ENCODE results near the gene UBA3. TPM values are rescaled to one million over a fixed set of nuclear protein-coding genes. Genes with fewer than 3 reads are reported as not detected.

Gene UBA3
- total and polyA plus RNA-seq, 10 of the 15 experiments (the other 5 are each of a cell fraction or from before 2014, with no cell fraction given): 72.9 to 131 (median 102) TPM

GRCh38 chr3:69065318-69065964, 14.7 kb downstream of the UBA3 start:
- DNase-seq (ENCODE audit: low read depth, low spot score) (no peak), ATAC-seq (no peak), FAIRE-seq (no peak)
- WGBS (ENCODE audit: insufficient coverage, insufficient replicate concordance, low lambda C conversion rate, missing lambda C conversion rate): 65% methylated on average over 6 of the region's 6 CpGs
- Histone ChIP-seq H3K9me3 (replicated peaks; ENCODE audit: control insufficient read depth, insufficient read depth, low read length) (no peaks in the 10 kb centered on the region; the same call in 2 of the 3 replicates), H3K4me3 (no peak overlapping the region), H4K20me1 (ENCODE audit: control insufficient read depth, insufficient read depth) (no peaks in the 10 kb centered on the region), H3K27me3 (replicated peaks in 1 of 2; ENCODE audit: control insufficient read depth in 2 of 2, insufficient read depth in 2 of 2, low read length in 1 of 2) (no peaks in the 10 kb centered on the region), H2AFZ (ENCODE audit: control insufficient read depth, low read depth, low read length) (no peak overlapping the region), H3K79me2 (ENCODE audit: control insufficient read depth, insufficient read depth, low read length) (no peaks in the 10 kb centered on the region), H3K4me1 (ENCODE audit: control insufficient read depth, insufficient read depth, low read length) (no peaks in the 10 kb centered on the region), H3K9ac (ENCODE audit: control insufficient read depth, insufficient read depth, low read length) (no peak overlapping the region), H3K4me2 (ENCODE audit: control insufficient read depth, insufficient read depth) (no peak overlapping the region), H3K36me3 (ENCODE audit: control insufficient read depth in 2 of 2, insufficient read depth in 2 of 2, low read length in 1 of 2) (peaks cover 1 to 21% of the 10 kb centered on the region in 2 experiments; a peak in 3 of 4 replicates), H3K27ac (ENCODE audit: control insufficient read depth, insufficient read depth) (no peak overlapping the region)
- SMC1A ChIA-PET (ENCODE audit: uncharacterized antibody, unreplicated experiment): interaction anchor here (0.6 to 5.6 kb wide), 5 partner anchors 14 to 218 kb away, joined by 3 to 32 read pairs (median 6); partner anchors contain the start of gene TMF1
- in situ Hi-C loops (cut with MboI) (no loop called here), intact Hi-C loops (cut with micrococcal nuclease; ENCODE audit: unreplicated experiment) (no loop called here)
- no TSS peak for BruUV-seq (replicated peaks)
- CTCF ChIA-PET: interaction anchor here (0.8 to 1.8 kb wide), 5 partner anchors 21 to 241 kb away, joined by 3 to 4 read pairs (median 3); no protein-coding TSS in a partner anchor
- RAD21 ChIA-PET (ENCODE audit: unreplicated experiment): no interaction called here
- POLR2A ChIA-PET: interaction anchor here (0.6 to 1.3 kb wide), 2 partner anchors 12 to 19 kb away, joined by 3 to 4 read pairs; no protein-coding TSS in a partner anchor
- TF ChIP-seq TCF3 (IDR thresholded peaks at IDR 0.05; ENCODE audit: borderline replicate concordance, insufficient read depth, low read depth, low read length): no peak
- TF ChIP-seq NFYA (IDR thresholded peaks at IDR 0.05; ENCODE audit: borderline replicate concordance, low read depth, low read length): no peak
- no peak for TF ChIP-seq CREM (IDR thresholded peaks at IDR 0.05; ENCODE audit: low read depth)
- TF ChIP-seq SUZ12 (IDR thresholded peaks at IDR 0.05; ENCODE audit: unreplicated experiment): no peak
- no peak for TF ChIP-seq IKZF2 (IDR thresholded peaks at IDR 0.05)
- no peak for TF ChIP-seq BCL3 (IDR thresholded peaks at IDR 0.05; ENCODE audit: borderline replicate concordance, insufficient read depth, low read depth, low read length, poor library complexity, severe bottlenecking)
- no peak for TF ChIP-seq SMAD1 (IDR thresholded peaks at IDR 0.05; ENCODE audit: low read depth, partially characterized antibody)
- TF ChIP-seq MTA3 (IDR thresholded peaks at IDR 0.05; ENCODE audit: borderline replicate concordance, low read length): no peak
- TF ChIP-seq, protein P1, sequence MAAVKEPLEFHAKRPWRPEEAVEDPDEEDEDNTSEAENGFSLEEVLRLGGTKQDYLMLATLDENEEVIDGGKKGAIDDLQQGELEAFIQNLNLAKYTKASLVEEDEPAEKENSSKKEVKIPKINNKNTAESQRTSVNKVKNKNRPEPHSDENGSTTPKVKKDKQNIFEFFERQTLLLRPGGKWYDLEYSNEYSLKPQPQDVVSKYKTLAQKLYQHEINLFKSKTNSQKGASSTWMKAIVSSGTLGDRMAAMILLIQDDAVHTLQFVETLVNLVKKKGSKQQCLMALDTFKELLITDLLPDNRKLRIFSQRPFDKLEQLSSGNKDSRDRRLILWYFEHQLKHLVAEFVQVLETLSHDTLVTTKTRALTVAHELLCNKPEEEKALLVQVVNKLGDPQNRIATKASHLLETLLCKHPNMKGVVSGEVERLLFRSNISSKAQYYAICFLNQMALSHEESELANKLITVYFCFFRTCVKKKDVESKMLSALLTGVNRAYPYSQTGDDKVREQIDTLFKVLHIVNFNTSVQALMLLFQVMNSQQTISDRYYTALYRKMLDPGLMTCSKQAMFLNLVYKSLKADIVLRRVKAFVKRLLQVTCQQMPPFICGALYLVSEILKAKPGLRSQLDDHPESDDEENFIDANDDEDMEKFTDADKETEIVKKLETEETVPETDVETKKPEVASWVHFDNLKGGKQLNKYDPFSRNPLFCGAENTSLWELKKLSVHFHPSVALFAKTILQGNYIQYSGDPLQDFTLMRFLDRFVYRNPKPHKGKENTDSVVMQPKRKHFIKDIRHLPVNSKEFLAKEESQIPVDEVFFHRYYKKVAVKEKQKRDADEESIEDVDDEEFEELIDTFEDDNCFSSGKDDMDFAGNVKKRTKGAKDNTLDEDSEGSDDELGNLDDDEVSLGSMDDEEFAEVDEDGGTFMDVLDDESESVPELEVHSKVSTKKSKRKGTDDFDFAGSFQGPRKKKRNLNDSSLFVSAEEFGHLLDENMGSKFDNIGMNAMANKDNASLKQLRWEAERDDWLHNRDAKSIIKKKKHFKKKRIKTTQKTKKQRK (IDR thresholded peaks at IDR 0.05; ENCODE audit: low read depth, low read length): no peak
- TF ChIP-seq ZNF622 (IDR thresholded peaks at IDR 0.05): no peak
- TF ChIP-seq, protein P2, sequence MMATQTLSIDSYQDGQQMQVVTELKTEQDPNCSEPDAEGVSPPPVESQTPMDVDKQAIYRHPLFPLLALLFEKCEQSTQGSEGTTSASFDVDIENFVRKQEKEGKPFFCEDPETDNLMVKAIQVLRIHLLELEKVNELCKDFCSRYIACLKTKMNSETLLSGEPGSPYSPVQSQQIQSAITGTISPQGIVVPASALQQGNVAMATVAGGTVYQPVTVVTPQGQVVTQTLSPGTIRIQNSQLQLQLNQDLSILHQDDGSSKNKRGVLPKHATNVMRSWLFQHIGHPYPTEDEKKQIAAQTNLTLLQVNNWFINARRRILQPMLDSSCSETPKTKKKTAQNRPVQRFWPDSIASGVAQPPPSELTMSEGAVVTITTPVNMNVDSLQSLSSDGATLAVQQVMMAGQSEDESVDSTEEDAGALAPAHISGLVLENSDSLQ (IDR thresholded peaks at IDR 0.05): no peak
- TF ChIP-seq CUX1 (IDR thresholded peaks at IDR 0.05; ENCODE audit: insufficient replicate concordance, low read depth, low read length): no peak
